Esophagus muscularis mucosa (tissue), 4 donors: ENCODE results near the gene USPL1. TPM values are rescaled to one million over a fixed set of nuclear protein-coding genes. Genes with fewer than 3 reads are reported as not detected.
"Not testable (repeated sequence)": the region's sequence is repeated elsewhere in the genome, so short reads cannot be mapped to it uniquely, and the experiment has no call there.

Source experiments
- DNase-seq: peaks from one replicate; pipeline ENCODE4 v3.0.0-alpha.2; 2017; ENCODE audit errors: extremely low spot score
- H3K27ac ChIP-seq, 4 donors: fragments of 200-600 bp; sonication (generic); replicated peaks in 1 of 4; 1 replicate in 3 of 4; 2 replicates in 1 of 4; pipeline ENCODE4 v1.5.1; 2016 to 2019; ENCODE audit warnings: mild to moderate bottlenecking in 1 of 4
- H3K27me3 ChIP-seq, 4 donors: fragments of 200-600 bp; sonication (generic); one replicate each; pipeline versions ENCODE4 v1.5.1 to v1.6.0; 2016 to 2019
- H3K36me3 ChIP-seq, 4 donors: fragments of 200-600 bp; sonication (generic); one replicate each; pipeline ENCODE4 v1.5.1; 2016 to 2019
- H3K4me1 ChIP-seq, 4 donors: fragments of 200-600 bp; sonication (generic); one replicate each; pipeline ENCODE4 v1.5.1; 2016 to 2019
- H3K4me3 ChIP-seq, 4 donors: fragments of 200-600 bp; sonication (generic); 1 replicate in 2 of 4; 2 replicates in 2 of 4; pipeline ENCODE4 v1.5.1; 2016 to 2019; ENCODE audit warnings: mild to moderate bottlenecking in 4 of 4, moderate library complexity in 1 of 4
- H3K9me3 ChIP-seq, 4 donors: fragments of 200-600 bp; sonication (generic); 1 replicate in 3 of 4; 2 replicates in 1 of 4; pipeline ENCODE4 v1.5.1; 2016 to 2019
- CTCF ChIP-seq, 3 experiments: fragments of 200-600 bp in 2 of 3; fragments of 450-650 bp in 1 of 3; sonication (generic) in 2 of 3; IDR thresholded peaks; one replicate each; pipeline ENCODE4 v1.5.1; 2017 to 2019; ENCODE audit warnings: antibody characterized with exemption in 3 of 3, mild to moderate bottlenecking in 2 of 3, moderate library complexity in 1 of 3
- EP300 ChIP-seq: sonication (generic); formaldehyde crosslinking; IDR thresholded peaks from one replicate; pipeline ENCODE4 v1.6.1; 2017; ENCODE audit warnings: antibody characterized with exemption
- POLR2A ChIP-seq: fragments of 450-650 bp; IDR thresholded peaks from one replicate; pipeline ENCODE4 v1.6.1; 2017; ENCODE audit warnings: antibody characterized with exemption, moderate library complexity, mild to moderate bottlenecking, low read depth
- POLR2AphosphoS5 ChIP-seq, 2 donors: sonication (generic); formaldehyde crosslinking; IDR thresholded peaks; one replicate each; pipeline ENCODE4 v1.6.1; 2017; ENCODE audit warnings: antibody characterized with exemption in 2 of 2
- WGBS: methylation state at CpG from one replicate; pipeline ENCODE4 v1.1.5; 2018; 5-methylcytosine and 5-hydroxymethylcytosine counted together
- intact Hi-C: fragments of 100-400 bp; cut with DNase I; formaldehyde crosslinking; loops from one replicate; pipeline ENCODE4 v1.15.1; 2023
- total RNA-seq, 4 donors: library from RNA; depleted of rRNA; stranded (reverse); fragments of >200 nt; gene quantifications; one replicate each; pipeline versions ENCODE4 v1.1.0 to v1.2.1, GENCODE V29; 2016

The USPL1 gene
- total RNA-seq, 4 donors from 2014 or later: 13.2 to 21.6 (median 19.4) TPM

- H3K9me3 ChIP-seq: no peaks in the 10 kb centered on the region
- no peak overlapping the region for H3K4me3 ChIP-seq
- TF ChIP-seq CTCF (IDR thresholded peaks at IDR 0.05) (no peak), POLR2A (no peak), POLR2AphosphoS5 (IDR thresholded peaks at IDR 0.05) (no peak), EP300 (no peak)
- intact Hi-C loops: no loop called here
- no peaks in the 10 kb centered on the region for H3K36me3 ChIP-seq
- WGBS: 93% methylated on average over 3 of the region's 3 CpGs
- H3K4me1 ChIP-seq: no peaks in the 10 kb centered on the region
- no peak for DNase-seq
- H3K27ac ChIP-seq: no peak overlapping the region
- H3K27me3 ChIP-seq: no peaks in the 10 kb centered on the region
These were observed 17.2 kb upstream of the USPL1 start for GRCh38 chr13:30600496-30600895.

GRCh38 chr13:30601836-30602235 is 15.9 kb upstream of the USPL1 start:
- no peak overlapping the region for H3K27ac ChIP-seq
- no peaks in the 10 kb centered on the region for H3K4me1 ChIP-seq
- H3K27me3 ChIP-seq: no peaks in the 10 kb centered on the region
- no peak for DNase-seq
- intact Hi-C loops: no loop called here
- no peaks in the 10 kb centered on the region for H3K9me3 ChIP-seq
- H3K4me3 ChIP-seq: no peak overlapping the region
- TF ChIP-seq POLR2A (no peak), EP300 (no peak), POLR2AphosphoS5 (IDR thresholded peaks at IDR 0.05) (no peak), CTCF (IDR thresholded peaks at IDR 0.05) (no peak)
- H3K36me3 ChIP-seq: no peaks in the 10 kb centered on the region
- WGBS: 93% methylated on average over 8 of the region's 8 CpGs

GRCh38 chr13:30605052-30605451 is 12.7 kb upstream of the USPL1 start:
- intact Hi-C loops: no loop called here
- Histone ChIP-seq H3K27me3 (no peaks in the 10 kb centered on the region), H3K4me1 (peaks cover 0 to 12% (median 7%) of the 10 kb centered on the region in 4 donors), H3K9me3 (no peaks in the 10 kb centered on the region), H3K27ac (no peak overlapping the region), H3K4me3 (no peak overlapping the region), H3K36me3 (no peaks in the 10 kb centered on the region)
- DNase-seq: no peak
- 95% methylated on average over 7 of the region's 7 CpGs for WGBS
- TF ChIP-seq POLR2A: no peak
- TF ChIP-seq CTCF (IDR thresholded peaks at IDR 0.05): no peak
- TF ChIP-seq POLR2AphosphoS5 (IDR thresholded peaks at IDR 0.05): no peak

DNA sequence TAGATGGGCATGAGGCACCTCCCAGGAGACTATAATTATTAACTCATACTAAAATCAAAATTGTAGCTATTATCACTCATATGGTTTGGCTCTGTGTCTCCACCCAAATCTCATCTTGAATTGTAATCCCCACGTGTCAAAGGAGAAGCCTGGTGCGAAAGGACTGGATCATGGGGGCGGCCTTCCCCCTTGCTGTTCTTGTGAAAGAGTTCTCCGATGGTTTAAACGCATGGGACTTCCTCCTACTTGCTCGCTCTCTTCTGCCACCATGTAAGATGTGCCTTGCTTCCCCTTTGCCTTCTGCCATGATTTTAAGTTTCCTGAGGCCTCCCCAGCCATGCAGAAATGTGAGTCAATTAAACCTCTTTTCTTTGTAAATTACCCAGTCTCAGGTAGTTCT is 10.5 kb upstream of the USPL1 start:
- H3K9me3 ChIP-seq, H3K4me3 ChIP-seq, H3K36me3 ChIP-seq, H3K27me3 ChIP-seq, intact Hi-C loops, DNase-seq, H3K27ac ChIP-seq: not testable (repeated sequence)
- H3K4me1 ChIP-seq: peaks cover 0 to 12% (median 7%) of the 10 kb centered on the region in 4 donors
- 91% methylated on average over 6 of the region's 6 CpGs for WGBS

DNA sequence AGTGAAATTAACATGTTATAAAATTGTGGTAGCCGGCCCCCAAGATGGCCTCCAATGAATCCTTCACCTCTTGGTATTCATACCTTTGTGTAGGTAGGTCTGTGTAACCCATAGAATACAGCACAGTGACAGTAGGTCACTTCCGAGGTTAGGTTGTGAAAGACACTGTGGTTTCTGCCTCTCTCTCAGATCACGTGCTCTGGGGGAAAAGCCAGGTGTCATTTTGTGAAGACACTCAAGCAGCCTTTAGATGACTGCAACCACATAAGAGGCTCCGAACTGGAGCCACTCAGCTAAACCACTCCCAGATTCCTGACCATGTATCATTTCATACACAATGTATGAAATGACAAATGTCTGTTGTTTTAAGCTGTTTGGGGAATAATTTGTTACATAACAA is 9.8 kb upstream of the USPL1 start:
- Histone ChIP-seq H3K27me3 (no peaks in the 10 kb centered on the region), H3K27ac (no peak overlapping the region), H3K9me3 (no peaks in the 10 kb centered on the region), H3K4me3 (no peak overlapping the region), H3K4me1 (peaks cover 0 to 12% (median 7%) of the 10 kb centered on the region in 4 donors), H3K36me3 (no peaks in the 10 kb centered on the region)
- intact Hi-C loops: no loop called here
- no peak for DNase-seq
- WGBS: 70% methylated on average over 4 of the region's 4 CpGs
- TF ChIP-seq POLR2A: no peak
- no peak for TF ChIP-seq EP300
- TF ChIP-seq CTCF (IDR thresholded peaks at IDR 0.05): no peak
- no peak for TF ChIP-seq POLR2AphosphoS5 (IDR thresholded peaks at IDR 0.05)
